ENCODE results near the gene SARS2.

GRCh38 chr19:38949580-38950367 is 19.2 kb upstream of the SARS2 start:
- TF ChIP-seq, protein P1, sequence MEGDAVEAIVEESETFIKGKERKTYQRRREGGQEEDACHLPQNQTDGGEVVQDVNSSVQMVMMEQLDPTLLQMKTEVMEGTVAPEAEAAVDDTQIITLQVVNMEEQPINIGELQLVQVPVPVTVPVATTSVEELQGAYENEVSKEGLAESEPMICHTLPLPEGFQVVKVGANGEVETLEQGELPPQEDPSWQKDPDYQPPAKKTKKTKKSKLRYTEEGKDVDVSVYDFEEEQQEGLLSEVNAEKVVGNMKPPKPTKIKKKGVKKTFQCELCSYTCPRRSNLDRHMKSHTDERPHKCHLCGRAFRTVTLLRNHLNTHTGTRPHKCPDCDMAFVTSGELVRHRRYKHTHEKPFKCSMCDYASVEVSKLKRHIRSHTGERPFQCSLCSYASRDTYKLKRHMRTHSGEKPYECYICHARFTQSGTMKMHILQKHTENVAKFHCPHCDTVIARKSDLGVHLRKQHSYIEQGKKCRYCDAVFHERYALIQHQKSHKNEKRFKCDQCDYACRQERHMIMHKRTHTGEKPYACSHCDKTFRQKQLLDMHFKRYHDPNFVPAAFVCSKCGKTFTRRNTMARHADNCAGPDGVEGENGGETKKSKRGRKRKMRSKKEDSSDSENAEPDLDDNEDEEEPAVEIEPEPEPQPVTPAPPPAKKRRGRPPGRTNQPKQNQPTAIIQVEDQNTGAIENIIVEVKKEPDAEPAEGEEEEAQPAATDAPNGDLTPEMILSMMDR (IDR thresholded peaks at IDR 0.05; ENCODE audit: low read depth, low read length, poor library complexity, severe bottlenecking) = no peak
- TF ChIP-seq EZH2phosphoT487 (IDR thresholded peaks at IDR 0.05; ENCODE audit: borderline replicate concordance, low read length) = no peak
